Measurements from ENCODE around the gene YWHAQ. TPM values are rescaled to one million over a fixed set of nuclear protein-coding genes. Genes with fewer than 3 reads are reported as not detected.

Gene YWHAQ
- total and polyA plus RNA-seq, 2 donors (not counting 1 experiment from before 2014, with no cell fraction given) = 68.7 to 126 TPM

DNA sequence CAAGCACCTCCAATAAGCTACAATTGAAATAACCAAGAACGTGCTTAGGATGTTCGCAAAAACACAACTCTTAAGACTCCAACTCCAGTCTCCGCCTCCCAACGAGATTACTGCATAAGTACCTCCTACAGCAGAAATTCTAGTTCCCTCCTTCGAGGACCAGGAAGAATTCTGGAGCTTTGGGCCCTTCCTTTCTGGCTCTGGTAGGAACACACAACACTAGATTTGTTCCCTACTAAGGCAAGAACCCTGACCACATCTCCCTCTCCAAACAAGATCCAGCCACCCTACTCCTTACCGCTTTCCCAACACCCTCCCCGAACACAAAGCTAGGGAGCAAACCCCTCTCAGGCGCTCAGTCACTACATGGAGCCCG is 75.9 kb downstream of the YWHAQ start:
- Histone ChIP-seq H3K4me1 (ENCODE audit: control insufficient read depth in 2 of 2, insufficient read depth in 2 of 2, low read length in 2 of 2) (peaks cover 47 to 50% of the 10 kb centered on the region in 2 donors), H3K4me3 (ENCODE audit: control extremely low read depth in 1 of 5, extremely low read depth in 1 of 5, insufficient read depth in 1 of 5, low read depth in 2 of 5, low read length in 4 of 5) (peak overlapping the region; percentile 62 to 99 (median 98)), H4K20me1 (ENCODE audit: control insufficient read depth, insufficient read depth, low read length, poor library complexity, severe bottlenecking) (no peaks in the 10 kb centered on the region), H3K27me3 (replicated peaks in 1 of 4; ENCODE audit: control extremely low read depth in 1 of 4, control insufficient read depth in 3 of 4, insufficient read depth in 4 of 4, low read length in 3 of 4) (no peaks in the 10 kb centered on the region), H3K36me3 (replicated peaks in 1 of 2; ENCODE audit: control extremely low read depth in 1 of 2, control insufficient read depth in 1 of 2, extremely low read depth in 1 of 2, insufficient read depth in 2 of 2, low read length in 1 of 2) (no peaks in the 10 kb centered on the region), H3K79me2 (ENCODE audit: control insufficient read depth, insufficient read depth, low read length) (peaks cover 65% of the 10 kb centered on the region), H3K9ac (ENCODE audit: low read length) (peak overlapping the region; percentile 91), H3K9me3 (ENCODE audit: control extremely low read depth in 1 of 3, control insufficient read depth in 2 of 3, insufficient read depth in 1 of 3, low read length in 2 of 3) (no peaks in the 10 kb centered on the region), H3K4me2 (replicated peaks; ENCODE audit: low read depth, low read length, poor library complexity, severe bottlenecking) (peak overlapping the region; percentile 87), H3K27ac (ENCODE audit: low read length in 2 of 2) (peak overlapping the region; percentile 92 to 93), H2AFZ (ENCODE audit: insufficient read depth, low read depth, low read length, poor library complexity, severe bottlenecking) (peak overlapping the region; percentile 88)
- intact Hi-C loops (cut with micrococcal nuclease) = loop anchor here (1.0 to 10.0 kb wide), 8 partner anchors 8 to 1190 kb away; partner anchors contain the start of genes IAH1, KLF11, ODC1 and TAF1B
- 0% methylated on average over 9 of the region's 9 CpGs for WGBS (ENCODE audit: insufficient coverage)
- Mint-ChIP-seq H3K4me3 (peak overlapping the region; percentile 98), H3K9me3 (ENCODE audit: insufficient read depth) (no peaks in the 10 kb centered on the region), H3K4me1 (peaks cover 50% of the 10 kb centered on the region), H3K27me3 (no peaks in the 10 kb centered on the region), H3K27ac (peak overlapping the region; percentile 99)
- DNase-seq (peak; percentile 58), ATAC-seq (ENCODE audit: low read depth) (no peak)
- no peak for TF ChIP-seq EZH2 (IDR thresholded peaks at IDR 0.05; ENCODE audit: borderline replicate concordance, insufficient read depth, low read depth, low read length, poor library complexity, severe bottlenecking)
- TF ChIP-seq, protein P1, sequence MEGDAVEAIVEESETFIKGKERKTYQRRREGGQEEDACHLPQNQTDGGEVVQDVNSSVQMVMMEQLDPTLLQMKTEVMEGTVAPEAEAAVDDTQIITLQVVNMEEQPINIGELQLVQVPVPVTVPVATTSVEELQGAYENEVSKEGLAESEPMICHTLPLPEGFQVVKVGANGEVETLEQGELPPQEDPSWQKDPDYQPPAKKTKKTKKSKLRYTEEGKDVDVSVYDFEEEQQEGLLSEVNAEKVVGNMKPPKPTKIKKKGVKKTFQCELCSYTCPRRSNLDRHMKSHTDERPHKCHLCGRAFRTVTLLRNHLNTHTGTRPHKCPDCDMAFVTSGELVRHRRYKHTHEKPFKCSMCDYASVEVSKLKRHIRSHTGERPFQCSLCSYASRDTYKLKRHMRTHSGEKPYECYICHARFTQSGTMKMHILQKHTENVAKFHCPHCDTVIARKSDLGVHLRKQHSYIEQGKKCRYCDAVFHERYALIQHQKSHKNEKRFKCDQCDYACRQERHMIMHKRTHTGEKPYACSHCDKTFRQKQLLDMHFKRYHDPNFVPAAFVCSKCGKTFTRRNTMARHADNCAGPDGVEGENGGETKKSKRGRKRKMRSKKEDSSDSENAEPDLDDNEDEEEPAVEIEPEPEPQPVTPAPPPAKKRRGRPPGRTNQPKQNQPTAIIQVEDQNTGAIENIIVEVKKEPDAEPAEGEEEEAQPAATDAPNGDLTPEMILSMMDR (IDR thresholded peaks at IDR 0.05) = no peak
- ChIA-PET CTCF (interaction anchor here (0.8 to 2.3 kb wide), 5 partner anchors 9 to 79 kb away, joined by 3 to 8 read pairs (median 8); no protein-coding TSS in a partner anchor), POLR2A (interaction anchor here (1.8 to 2.5 kb wide), 4 partner anchors 16 to 131 kb away, joined by 6 to 25 read pairs (median 10); partner anchors contain the start of genes CPSF3, ITGB1BP1 and YWHAQ)

Measured in B cell (primary cell).